Measurements from ENCODE around the gene ZBED2. TPM values are rescaled to one million over a fixed set of nuclear protein-coding genes. Genes with fewer than 3 reads are reported as not detected.

ZBED2 gene
- total RNA-seq, 1 experiment from 2014 or later = 19.0 TPM

GRCh38 chr3:111598139-111598538 lies 3.0 kb upstream of the ZBED2 start:
- no peaks in the 10 kb centered on the region for H3K9me3 Mint-ChIP-seq (ENCODE audit: unreplicated experiment)
- CTCF ChIA-PET = interaction anchor here (0.5 to 3.2 kb wide), 5 partner anchors 8 to 93 kb away, joined by 3 to 18 read pairs (median 5); no protein-coding TSS in a partner anchor
- no peak overlapping the region for H3K4me3 Mint-ChIP-seq (ENCODE audit: unreplicated experiment)
- no peak overlapping the region for H3K27ac Mint-ChIP-seq (ENCODE audit: low read depth, unreplicated experiment)
- peaks cover 39% of the 10 kb centered on the region for H3K4me1 Mint-ChIP-seq (ENCODE audit: insufficient read depth, unreplicated experiment)
- TF ChIP-seq CTCF (IDR thresholded peaks at IDR 0.05; ENCODE audit: unreplicated experiment) = no peak
- intact Hi-C loops (cut with micrococcal nuclease) = no loop called here
- no peaks in the 10 kb centered on the region for H3K27me3 Mint-ChIP-seq (ENCODE audit: insufficient read depth, unreplicated experiment)
- POLR2A ChIA-PET = interaction anchor here (0.9 to 3.0 kb wide), 4 partner anchors 9 to 138 kb away, joined by 3 to 12 read pairs (median 8); no protein-coding TSS in a partner anchor
- no peak for DNase-seq (ENCODE audit: unreplicated experiment)
- H3K36me3 Mint-ChIP-seq (ENCODE audit: insufficient read depth, unreplicated experiment) = no peaks in the 10 kb centered on the region
- BruUV-seq (replicated peaks) = no TSS peak

GRCh38 chr3:111596328-111596727 lies 1.2 kb upstream of the ZBED2 start:
- Mint-ChIP-seq H3K27ac (ENCODE audit: low read depth, unreplicated experiment) (no peak overlapping the region), H3K4me1 (ENCODE audit: insufficient read depth, unreplicated experiment) (peaks cover 54% of the 10 kb centered on the region), H3K4me3 (ENCODE audit: unreplicated experiment) (no peak overlapping the region), H3K9me3 (ENCODE audit: unreplicated experiment) (no peaks in the 10 kb centered on the region), H3K27me3 (ENCODE audit: insufficient read depth, unreplicated experiment) (no peaks in the 10 kb centered on the region), H3K36me3 (ENCODE audit: insufficient read depth, unreplicated experiment) (no peaks in the 10 kb centered on the region)
- BruUV-seq (replicated peaks) = no TSS peak
- ChIA-PET POLR2A (interaction anchor here (0.5 to 4.8 kb wide), 4 partner anchors 14 to 337 kb away, joined by 3 to 51 read pairs (median 10); no protein-coding TSS in a partner anchor), CTCF (interaction anchor here (1.0 kb wide), 1 partner anchor 94 kb away, joined by 4 read pairs; no protein-coding TSS in a partner anchor)
- DNase-seq (ENCODE audit: unreplicated experiment) = no peak
- no peak for TF ChIP-seq CTCF (IDR thresholded peaks at IDR 0.05; ENCODE audit: unreplicated experiment)
- intact Hi-C loops (cut with micrococcal nuclease) = no loop called here

- DNase-seq (ENCODE audit: unreplicated experiment) = no peak
- intact Hi-C loops (cut with micrococcal nuclease) = no loop called here
- no peak for TF ChIP-seq CTCF (IDR thresholded peaks at IDR 0.05; ENCODE audit: unreplicated experiment)
- Mint-ChIP-seq H3K9me3 (ENCODE audit: unreplicated experiment) (no peaks in the 10 kb centered on the region), H3K27me3 (ENCODE audit: insufficient read depth, unreplicated experiment) (no peaks in the 10 kb centered on the region), H3K27ac (ENCODE audit: low read depth, unreplicated experiment) (peak overlapping the region; percentile 82), H3K36me3 (ENCODE audit: insufficient read depth, unreplicated experiment) (no peaks in the 10 kb centered on the region), H3K4me3 (ENCODE audit: unreplicated experiment) (peak overlapping the region; percentile 64), H3K4me1 (ENCODE audit: insufficient read depth, unreplicated experiment) (peaks cover 64% of the 10 kb centered on the region)
- ChIA-PET POLR2A (interaction anchor here (1.1 to 4.8 kb wide), 13 partner anchors 8 to 384 kb away, joined by 3 to 51 read pairs (median 6); partner anchors contain the start of gene ABHD10), CTCF (interaction anchor here (0.8 to 3.2 kb wide), 7 partner anchors 10 to 395 kb away, joined by 3 to 18 read pairs (median 6); no protein-coding TSS in a partner anchor)
- BruUV-seq (replicated peaks) = TSS peak; percentile 75
Measured at GRCh38 chr3:111594781-111595180, 365 bp downstream of the ZBED2 start.

- CTCF ChIA-PET = interaction anchor here (0.8 to 3.2 kb wide), 8 partner anchors 9 to 396 kb away, joined by 3 to 18 read pairs (median 6); no protein-coding TSS in a partner anchor
- H3K27me3 Mint-ChIP-seq (ENCODE audit: insufficient read depth, unreplicated experiment) = no peaks in the 10 kb centered on the region
- intact Hi-C loops (cut with micrococcal nuclease) = no loop called here
- no TSS peak for BruUV-seq (replicated peaks)
- no peaks in the 10 kb centered on the region for H3K36me3 Mint-ChIP-seq (ENCODE audit: insufficient read depth, unreplicated experiment)
- H3K4me1 Mint-ChIP-seq (ENCODE audit: insufficient read depth, unreplicated experiment) = peaks cover 70% of the 10 kb centered on the region
- DNase-seq (ENCODE audit: unreplicated experiment) = peak; percentile 75
- no peak for TF ChIP-seq CTCF (IDR thresholded peaks at IDR 0.05; ENCODE audit: unreplicated experiment)
- H3K9me3 Mint-ChIP-seq (ENCODE audit: unreplicated experiment) = no peaks in the 10 kb centered on the region
- H3K4me3 Mint-ChIP-seq (ENCODE audit: unreplicated experiment) = peak overlapping the region; percentile 64
- H3K27ac Mint-ChIP-seq (ENCODE audit: low read depth, unreplicated experiment) = peak overlapping the region; percentile 82
- POLR2A ChIA-PET = interaction anchor here (0.7 to 4.8 kb wide), 14 partner anchors 9 to 385 kb away, joined by 3 to 51 read pairs (median 6); partner anchors contain the start of gene ABHD10
Measured at GRCh38 chr3:111594205-111594604, 941 bp downstream of the ZBED2 start.

Measured in MCF 10A (cell line).